HG03558 (cell line): ENCODE measurements around the gene ATAD3B.
"Not testable (repeated sequence)": the region's sequence is repeated elsewhere in the genome, so short reads cannot be mapped to it uniquely, and the experiment has no call there.

Experiments used
- ATAC-seq: cut with Tn5 transposase; IDR thresholded peaks from one replicate; pipeline ENCODE4 v1.9.1; 2021; ENCODE audit warnings: moderate number of reproducible peaks; ENCODE audit not compliant: unreplicated experiment; ENCODE audit errors: extremely low read depth

Gene ATAD3B

DNA sequence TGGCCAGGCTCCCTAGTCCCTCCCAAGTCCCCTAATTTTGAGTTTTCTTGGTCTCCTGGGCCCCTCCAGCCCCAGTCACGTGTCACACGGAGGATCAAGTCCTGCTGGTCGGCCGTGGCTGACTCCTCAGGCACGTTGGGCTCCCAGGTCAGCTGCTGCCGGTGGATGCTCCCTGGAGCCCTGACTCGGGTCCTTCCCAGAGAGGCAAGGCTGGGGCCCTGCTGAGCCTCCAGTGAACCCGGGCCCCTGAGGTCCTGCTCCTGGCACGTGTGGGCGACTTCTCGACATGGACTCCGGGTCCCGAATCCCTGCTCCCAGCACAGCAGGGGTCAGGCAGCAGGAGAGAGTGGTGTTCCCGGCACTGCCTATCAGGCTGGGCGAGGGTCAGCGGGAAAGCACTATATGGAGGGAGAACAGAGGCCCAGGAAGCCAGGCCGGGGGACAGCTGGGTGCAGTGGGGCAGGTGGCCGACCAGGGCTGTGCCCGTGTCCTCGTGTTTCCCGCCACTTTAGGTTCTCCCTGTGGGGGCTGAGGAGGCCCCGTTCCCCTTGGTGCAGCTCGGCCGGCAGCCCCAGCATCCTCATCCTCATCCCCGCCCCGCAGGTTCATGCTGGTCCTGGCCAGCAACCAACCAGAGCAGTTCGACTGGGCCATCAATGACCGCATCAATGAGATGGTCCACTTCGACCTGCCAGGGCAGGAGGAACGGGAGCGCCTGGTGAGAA lies 55.7 kb downstream of the ATAD3B start:
- no peak for ATAC-seq

DNA sequence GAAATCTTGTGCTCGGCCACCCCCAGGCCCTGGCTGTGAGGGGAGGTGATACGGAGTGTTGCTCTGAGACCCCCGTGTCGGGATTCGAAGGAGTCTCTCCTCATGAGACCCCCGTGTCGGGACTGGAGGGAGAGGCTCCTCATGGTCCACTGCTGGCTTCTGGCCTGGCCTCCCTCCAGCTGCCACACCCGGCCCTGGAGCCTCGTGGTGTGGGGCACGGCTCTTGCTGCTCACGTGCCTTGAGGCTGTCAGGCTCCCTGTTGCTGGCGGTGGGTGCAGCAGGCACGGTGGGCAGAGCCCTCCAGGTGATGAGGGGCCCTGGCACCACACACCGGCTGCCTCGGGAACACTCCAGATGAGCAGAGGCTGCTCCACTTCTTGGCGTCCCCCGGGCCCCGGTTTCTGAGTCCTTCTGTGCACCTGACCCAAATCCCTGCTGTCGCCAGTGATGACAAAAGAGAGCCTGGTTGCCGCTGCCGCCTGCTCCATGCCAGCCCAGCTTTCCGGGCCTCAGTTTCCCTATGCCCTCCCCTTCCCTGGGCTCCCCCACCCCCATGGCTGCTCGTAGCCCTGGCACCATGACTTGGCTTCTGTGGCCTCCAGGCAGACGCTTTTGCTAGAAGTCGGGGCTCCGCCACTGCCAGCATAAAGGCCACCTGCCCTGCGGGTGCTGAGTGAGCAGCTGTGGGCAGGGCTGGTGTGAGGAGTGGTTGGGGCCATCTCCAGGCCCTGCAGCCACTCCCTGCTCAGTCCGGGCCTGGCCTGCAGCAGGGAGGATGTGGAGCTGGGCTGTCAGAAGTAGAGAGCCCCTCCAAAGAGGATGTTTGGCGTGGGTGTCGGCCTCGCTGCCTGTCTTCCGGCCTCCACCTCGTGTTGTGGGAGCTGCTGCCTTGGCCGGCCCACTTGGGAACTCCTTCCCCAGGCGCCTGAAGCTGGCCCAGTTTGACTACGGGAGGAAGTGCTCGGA lies 57.0 kb downstream of the ATAD3B start:
- ATAC-seq = no peak

DNA sequence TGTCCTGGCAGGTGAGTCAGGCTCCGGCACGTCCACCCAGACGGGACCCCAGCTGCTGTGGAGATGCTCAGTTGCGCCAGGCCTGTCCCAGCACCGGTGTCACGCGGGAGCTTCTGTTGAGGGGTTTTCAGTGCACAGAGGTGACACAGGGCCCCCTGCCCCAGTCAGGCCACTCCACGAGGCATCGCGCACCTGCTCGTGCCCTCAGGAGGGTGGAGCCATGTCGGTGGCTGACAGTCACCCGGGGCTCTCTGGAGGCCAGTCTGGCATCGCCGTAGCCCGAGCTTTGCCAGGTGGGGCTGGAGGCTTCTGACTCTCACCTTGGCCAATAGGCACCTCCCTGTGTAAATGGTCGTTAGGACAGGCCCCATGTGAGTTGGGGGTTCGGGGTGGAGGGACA lies 57.8 kb downstream of the ATAD3B start:
- ATAC-seq = no peak

DNA sequence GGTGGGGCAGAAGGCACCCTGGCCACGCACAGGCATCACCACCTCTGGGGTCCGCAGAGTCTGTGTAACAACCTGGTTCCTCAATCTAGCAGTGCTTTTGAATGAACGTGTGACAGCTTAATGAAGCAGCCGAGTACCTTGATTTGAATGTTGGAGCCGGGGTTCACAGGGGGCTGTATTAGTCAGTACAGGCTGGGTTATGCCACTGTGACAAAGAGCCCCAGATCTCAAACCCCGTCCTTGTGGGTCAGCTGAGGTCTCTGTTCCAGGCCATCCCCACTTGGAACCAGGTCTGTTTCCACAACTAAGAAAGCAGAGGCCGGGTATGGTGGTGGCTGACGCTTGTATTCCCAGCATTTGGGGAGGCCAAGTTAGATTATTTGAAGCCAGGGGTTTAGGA lies 58.4 kb downstream of the ATAD3B start:
- ATAC-seq = no peak

DNA sequence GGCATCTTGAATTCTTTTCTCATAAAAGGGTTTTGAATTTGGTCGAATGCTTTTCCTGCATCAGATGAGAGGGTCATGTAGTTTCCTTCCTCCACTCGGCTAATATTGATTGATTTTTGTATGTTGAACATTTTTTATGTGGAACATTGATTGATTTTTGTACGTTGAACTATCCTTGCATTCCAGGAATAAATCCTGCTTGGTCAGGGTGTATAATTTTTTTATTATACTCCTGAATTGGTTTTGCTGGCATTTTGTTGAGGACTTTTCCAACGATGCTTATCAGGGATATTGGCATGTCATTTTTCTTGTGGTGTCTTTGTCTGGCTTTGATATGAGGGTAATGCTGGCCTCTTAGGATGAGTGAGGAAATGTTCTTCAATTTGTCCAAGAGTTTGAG lies 60.4 kb downstream of the ATAD3B start:
- no peak for ATAC-seq

DNA sequence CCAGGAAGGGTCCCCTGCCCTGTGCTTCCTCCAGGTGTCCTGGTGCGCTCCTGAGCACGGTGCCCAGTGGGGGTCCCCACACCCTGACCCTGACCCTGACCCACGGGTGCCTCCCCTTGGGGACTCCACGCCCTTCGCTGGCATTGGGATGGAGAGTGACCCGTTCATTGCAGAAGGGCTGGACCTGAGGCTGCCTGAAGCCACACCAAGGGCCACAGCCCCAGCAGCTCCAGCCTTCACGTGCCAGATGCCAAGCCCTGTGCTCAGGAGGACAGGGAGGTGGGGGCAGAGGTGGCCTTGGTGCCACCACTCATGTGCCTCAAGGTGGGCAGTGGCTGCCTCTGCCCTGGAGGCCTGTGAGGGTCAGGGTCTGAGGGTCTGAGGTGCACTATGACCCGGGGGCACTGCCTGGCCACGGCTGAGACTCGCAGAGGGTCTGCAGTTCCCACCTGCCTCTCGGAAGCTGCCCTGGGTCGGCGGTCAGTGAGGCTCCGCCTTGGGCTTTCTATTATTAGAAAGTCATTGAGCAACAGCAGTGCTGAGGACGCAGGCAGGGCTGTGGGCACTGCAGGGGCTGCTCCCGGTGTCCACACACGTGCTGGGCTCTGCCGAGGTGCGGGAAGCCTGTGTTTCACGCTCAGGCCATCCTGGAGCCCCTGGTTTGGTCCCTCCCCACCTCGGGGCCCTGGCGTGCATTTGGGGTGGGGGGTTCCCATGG lies 61.8 kb downstream of the ATAD3B start:
- ATAC-seq = not testable (repeated sequence)

DNA sequence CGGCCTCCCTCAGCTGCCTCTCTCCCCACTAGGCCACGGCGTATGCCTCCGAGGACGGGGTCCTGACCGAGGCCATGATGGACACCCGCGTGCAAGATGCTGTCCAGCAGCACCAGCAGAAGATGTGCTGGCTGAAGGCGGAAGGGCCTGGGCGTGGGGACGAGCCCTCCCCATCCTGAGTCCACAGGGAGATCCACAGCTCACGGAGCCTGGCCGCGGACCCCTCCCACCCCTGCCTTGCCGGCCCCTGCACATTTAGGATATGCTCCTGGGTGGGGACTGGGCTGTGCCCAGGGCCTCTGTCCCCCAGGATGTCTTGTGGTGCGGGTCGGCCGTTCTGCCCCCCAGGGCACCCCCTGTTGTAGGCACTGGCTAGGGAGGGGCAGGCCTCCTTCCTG lies 62.3 kb downstream of the ATAD3B start:
- ATAC-seq = not testable (repeated sequence)

DNA sequence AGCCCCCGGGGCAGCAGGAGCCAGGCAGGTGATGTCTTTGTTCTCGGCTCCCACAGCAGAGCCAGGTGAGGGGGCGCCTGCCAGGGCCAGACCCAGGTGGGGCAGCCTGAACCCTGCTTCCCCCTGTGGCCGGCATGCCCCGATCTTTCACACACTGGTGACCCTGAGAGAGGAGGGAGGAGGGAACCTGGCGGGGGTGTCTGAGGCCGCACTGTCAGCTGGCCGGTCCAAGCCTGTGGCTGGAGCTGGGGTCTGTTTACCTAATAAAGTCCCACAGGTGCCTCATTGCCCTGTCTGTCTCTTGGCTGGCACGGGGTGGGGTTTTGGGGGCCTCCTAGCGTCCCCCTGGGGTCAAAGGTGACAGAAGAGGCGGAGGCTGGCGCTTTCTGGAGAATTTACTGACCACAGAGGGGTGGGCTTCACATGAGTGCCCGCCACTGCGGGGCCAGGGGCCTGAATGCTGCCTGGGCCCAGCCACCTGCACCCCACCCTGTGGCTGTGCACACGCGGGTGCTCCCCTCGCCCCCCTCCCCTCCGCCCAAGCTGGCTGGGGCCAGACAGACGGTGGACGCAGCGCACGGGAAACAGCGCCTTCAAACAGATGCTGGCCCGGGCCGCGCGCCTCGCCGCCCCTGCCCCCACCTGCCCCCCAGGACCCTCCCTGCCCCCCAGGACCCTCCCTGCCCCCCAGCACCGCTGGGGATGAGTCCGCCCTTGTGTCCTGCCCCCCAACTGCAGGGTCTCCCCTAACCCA lies 63.0 kb downstream of the ATAD3B start:
- ATAC-seq = no peak

DNA sequence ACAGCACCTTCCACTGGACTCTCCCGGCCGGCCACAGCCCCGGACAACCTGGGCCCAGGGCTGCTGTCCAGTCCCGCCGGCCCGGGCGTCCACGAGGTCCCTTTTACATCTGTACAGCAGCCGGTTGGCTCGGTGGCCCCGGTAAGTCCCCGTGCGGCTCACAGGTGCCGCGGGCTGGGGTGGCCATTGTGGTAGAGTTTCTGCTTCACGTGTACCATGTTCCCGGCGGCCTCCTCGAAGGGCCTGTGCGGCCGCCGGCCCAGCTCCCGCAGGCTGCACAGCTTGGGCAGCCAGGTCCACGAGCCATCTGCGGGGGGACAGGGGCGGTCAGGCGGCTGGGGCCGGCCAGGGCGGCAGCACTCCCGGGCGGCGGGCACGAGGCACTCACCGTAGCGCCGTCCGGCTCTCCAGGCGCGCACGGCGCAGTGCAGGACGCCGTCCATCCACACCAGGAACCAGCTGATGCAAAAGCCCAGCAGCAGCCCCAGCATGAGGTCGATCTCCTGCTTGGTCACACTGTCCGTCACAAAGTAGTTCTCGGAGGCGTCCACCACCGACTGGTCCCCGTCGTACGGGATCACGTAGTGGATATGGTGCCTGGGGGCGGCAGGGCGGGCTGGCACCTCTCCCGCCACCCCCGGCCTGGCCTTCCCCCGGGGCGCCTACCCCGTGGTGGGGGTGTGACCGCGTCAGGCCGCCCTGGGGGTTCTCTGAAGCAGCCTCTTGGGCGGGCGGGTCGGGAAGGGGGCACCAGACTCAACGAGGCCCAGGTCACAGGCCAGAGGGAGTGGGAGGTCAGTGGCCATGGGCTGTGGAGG lies 63.8 kb downstream of the ATAD3B start:
- ATAC-seq = no peak

DNA sequence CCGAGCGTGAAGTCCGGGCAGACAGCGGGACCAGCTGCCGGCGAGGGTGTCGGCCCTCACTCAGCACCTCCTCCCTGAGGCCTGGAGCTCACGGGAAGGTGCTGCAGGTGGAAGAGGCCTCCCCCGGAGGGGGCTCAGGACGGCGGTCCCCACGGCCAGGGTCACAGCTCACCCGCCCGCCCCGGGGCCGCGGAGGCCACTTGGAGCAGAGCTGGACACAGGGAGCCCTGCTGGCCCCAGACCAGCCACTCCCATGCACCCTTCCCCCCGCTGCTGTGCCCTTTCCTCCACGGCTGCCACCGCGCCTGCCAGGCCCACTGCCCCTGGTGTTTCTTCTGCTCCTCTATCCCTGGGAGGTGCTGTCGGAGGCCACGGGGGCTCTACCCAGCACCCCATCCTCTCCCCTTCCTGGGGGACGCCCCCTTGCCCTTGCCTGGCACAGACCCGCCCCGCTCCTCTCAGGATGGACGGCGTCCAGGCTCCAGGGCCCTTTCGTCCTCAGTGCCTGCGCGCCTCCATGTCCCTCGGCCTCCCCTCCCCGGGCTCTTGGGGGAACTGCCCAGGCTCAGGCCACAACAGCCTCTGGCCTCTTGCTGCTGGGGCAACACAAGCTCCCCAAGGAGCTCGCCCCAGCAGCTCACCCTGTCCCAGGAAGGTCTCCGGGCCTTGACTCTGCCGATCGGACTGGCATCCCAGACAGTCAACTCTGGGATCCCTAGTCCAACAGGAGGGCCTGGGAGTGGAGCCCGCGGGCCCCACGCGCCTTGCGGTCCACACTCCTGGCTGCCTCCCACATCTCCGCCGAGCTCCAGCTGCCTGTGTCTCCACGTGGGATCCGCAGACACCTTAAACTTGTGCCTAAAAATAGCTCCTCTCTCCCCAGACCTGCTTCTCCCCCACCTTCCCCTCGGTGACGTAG lies 64.7 kb downstream of the ATAD3B start:
- no peak for ATAC-seq

DNA sequence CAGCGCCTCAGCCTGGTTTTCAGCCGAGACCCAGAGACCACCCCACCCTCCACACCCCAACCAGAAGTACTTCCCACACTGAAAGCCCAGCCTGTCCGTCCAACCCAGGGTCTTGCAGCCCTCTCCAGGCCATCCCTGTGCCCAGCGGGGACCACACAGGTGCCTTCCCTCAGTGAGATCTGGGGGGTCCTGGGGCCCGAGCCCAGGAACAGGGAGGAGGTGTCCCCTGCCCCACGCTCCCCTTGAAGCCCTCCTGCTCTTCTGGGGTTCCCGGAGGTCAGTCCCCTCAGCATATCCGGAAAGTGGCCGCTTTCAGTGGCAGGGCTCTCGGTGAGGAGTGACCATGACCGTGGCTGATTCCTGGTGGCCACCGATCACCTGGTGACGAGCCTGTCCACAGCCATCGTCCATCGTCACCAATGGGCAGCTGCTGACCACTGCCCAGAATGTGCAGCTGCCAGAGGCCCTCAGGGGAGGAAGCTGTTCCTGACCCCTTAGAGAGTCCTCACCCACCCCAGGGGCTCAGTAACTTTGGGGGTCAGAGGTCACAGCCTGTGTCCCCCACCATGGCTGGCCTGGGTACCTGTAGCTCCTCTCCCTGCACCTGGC lies 65.5 kb downstream of the ATAD3B start:
- ATAC-seq = no peak

DNA sequence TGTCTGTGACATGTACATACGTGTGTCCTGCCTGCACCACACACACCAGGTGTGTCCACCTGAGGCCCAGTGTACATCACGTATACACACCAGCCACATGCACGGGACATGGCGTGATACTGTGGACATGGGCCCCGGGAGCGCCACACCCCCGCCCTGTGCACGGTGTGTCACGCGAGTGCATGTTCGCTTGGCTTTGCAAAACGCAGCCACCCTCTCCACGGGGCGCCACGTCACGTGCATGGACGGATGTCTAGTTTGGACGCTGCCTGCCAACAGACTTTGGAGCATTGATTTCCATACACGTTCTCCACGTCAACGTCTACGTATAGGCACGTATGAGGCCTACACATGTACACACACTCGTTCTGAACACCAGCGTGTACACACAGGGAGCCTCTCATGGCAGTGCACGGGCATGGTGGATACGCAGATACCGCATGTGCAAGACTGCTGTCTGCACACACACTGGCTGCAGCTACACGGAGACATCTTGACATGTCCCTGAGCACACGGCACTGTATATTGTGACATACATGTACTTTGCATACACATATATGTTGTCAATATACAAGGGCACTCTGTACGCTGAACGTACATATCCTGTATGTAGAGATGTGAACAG lies 66.2 kb downstream of the ATAD3B start:
- no peak for ATAC-seq

DNA sequence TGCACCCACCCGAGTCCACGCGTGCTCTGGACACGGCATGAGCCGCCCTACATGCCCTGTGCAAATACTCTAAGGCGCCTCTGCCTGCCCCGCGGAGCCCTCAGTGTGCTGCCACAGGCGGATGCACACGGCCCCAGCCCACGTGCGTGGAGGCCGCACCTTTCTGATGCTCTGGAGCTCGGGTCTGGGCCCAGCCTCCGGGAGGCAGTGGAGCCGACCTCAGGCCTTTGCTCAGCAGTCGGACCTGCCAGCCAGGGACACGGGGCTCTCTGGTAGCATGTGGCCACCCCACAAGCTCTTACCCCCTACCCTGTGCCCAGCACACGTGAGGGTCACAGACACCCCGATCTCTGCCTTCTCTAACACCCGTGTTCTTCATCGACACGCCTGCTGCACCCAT lies 66.8 kb downstream of the ATAD3B start:
- no peak for ATAC-seq

DNA sequence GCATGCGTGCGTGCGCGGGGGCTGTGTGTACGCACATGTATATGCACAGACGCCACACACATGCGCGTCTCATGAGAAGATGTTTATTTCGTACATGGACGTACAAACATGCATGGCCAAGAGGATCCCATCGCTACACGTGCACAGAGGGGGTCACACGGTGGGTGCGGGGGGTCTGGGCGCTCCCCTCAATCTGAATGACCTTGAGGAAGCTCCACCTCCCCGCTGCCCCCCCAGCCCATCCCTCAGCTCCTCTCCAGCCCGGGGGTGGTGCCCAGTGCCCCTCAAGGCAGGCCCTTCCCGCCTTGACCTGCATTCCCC lies 67.4 kb downstream of the ATAD3B start:
- ATAC-seq = no peak

DNA sequence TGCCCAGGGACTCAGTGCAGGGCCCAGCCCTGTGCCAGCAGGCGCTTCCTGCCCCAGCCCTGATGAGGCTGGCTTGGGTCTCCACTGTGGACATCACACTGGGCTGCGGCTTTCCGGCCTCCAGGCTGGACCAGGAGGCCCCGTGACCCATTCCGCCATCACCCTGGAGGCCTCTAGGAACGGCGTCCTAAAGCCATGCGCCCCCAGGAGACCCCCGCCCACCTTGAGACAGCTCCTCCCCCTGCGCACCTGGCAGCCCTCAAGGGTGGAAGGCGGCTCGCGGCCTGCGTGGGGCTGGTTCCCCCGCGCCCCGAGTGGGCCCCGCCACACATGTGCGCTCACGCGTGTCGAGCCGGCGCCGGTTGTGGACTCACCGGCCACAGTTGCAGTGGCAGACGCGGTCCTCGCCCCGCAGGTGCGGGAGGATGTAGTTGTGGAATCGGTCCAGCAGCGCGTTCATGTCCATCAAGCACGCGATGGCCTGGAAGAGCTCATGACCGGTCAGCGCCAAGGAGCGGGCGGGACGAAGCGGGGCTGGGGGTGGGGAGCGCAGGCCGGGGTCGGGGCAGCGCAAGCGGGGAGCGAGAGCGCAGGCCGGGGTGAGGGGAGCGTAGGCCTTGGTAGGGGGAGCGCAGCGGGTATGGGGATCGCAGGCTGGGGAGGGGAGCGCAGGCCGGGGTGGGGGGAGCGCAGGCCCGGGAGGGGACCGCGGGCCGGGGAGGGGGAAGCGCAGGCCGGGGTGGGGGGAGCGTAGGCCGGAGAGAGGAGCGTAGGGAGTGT lies 67.9 kb downstream of the ATAD3B start:
- no peak for ATAC-seq

DNA sequence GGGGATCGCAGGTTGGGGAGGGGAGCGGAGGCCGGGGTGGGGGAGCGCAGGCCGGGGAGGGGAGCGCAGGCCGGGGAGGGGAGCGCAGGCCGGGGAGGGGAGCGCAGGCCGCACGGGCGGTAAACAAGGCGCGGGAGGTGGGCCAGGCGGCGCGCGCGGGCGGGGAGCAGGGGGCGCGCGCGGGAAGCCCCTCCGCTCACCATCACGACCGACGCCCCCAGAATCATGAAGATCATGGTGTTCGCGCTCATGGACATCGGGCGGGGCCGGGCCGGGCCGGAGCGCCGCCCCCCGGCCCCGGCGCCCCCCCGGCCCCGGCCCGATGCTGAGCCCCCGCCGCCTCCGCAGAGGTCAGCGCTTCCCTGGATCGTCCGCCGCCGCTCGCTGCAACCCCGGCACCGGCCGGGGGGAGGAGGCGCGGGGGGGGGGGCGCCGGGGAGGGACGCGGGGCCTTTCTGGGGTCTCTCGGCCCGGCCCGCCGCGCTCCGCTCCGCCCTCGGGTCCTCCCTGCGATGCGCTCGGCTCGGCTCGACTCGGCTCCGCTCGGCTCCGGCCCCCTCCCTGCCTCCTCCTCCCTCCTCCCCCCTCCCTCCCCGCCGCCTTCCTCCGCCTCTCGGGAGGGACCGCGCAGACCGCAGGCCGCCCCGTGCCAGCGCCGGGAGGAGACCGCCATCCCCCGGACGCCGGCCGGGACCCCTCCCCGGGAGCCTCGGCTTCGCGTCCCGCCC lies 68.7 kb downstream of the ATAD3B start, which contains the start of gene TMEM240:
TMEM240 (minus strand) TSS at position 535 of the 728 bp plus-strand sequence; CDS start at position 257, 278 bp downstream.
- ATAC-seq = no peak
